Measurements from ENCODE around the gene CLDN5.

DNA sequence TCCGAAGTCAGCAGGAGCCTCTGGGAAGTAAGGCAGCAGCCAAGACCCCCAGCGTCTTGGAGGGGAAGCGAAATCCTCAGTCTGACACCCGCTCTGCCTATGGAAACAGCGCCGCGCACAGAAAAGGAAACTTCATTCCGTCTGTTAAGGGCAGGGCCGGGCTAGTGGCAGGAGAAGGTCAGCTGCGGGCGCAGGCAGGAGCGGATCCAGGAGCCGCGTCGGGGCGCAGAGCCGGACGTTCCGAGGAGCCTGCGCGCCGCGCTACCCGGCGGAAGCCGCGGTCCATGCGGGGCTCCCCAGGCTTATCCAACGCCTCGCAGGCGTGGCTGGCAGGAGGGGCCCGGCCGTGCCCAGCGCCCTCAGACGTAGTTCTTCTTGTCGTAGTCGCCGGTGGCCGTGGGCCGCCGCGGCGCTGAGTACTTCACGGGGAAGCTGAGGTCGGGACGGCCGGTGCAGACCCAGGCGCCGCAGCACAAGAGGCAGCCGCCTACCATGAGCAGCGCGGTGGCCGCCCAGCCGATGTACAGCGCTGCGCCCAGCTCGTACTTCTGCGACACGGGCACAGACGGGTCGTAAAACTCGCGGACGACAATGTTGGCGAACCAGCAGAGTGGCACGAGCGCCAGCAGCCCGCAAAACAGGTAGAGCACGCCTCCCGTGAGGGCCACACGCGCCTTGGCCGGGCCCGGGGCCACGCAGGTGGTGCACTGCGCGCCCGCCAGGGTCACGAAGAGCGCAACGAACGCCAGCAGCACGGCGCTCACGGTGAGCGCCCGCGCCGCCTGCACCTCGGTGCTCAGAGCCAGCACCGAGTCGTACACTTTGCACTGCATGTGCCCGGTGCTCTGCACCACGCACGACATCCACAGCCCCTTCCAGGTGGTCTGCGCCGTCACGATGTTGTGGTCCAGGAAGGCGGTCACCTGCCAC, 705 bp downstream of the CLDN5 start:
- TF ChIP-seq, protein P1, sequence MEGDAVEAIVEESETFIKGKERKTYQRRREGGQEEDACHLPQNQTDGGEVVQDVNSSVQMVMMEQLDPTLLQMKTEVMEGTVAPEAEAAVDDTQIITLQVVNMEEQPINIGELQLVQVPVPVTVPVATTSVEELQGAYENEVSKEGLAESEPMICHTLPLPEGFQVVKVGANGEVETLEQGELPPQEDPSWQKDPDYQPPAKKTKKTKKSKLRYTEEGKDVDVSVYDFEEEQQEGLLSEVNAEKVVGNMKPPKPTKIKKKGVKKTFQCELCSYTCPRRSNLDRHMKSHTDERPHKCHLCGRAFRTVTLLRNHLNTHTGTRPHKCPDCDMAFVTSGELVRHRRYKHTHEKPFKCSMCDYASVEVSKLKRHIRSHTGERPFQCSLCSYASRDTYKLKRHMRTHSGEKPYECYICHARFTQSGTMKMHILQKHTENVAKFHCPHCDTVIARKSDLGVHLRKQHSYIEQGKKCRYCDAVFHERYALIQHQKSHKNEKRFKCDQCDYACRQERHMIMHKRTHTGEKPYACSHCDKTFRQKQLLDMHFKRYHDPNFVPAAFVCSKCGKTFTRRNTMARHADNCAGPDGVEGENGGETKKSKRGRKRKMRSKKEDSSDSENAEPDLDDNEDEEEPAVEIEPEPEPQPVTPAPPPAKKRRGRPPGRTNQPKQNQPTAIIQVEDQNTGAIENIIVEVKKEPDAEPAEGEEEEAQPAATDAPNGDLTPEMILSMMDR (IDR thresholded peaks at IDR 0.05) = no peak
- TF ChIP-seq POLR2AphosphoS5 (IDR thresholded peaks at IDR 0.05) (no peak), EP300 (IDR thresholded peaks at IDR 0.05) (no peak)

Data from stomach (tissue), 4 donors.